ENCODE measurements around the gene ZBED5. TPM values are rescaled to one million over a fixed set of nuclear protein-coding genes. Genes with fewer than 3 reads are reported as not detected.
"Not testable (repeated sequence)": the region's sequence is repeated elsewhere in the genome, so short reads cannot be mapped to it uniquely, and the experiment has no call there.

Gene ZBED5
- total RNA-seq, 4 donors from 2014 or later: 24.6 to 82.7 (median 61.0) TPM

DNA sequence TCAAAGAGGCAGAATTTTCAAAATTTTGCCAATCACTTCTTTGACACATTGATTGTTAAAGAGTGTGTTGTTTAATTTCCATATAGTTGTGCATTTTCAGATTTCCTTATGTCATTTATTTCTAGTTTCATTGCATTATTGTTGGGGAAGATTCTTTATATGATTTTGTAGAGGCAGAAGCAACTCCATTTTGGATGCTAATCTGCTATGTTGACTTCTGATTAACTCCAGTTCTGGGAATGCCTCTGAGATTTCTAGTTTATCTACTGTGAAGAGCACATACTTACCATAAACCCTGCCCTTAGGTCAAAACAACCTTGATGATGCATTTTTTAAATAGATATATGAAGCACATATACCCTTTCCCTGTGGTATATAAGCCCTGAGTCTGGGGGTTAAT lies 29.5 kb upstream of the ZBED5 start:
- no peak for DNase-seq
- no peaks in the 10 kb centered on the region for H3K27me3 ChIP-seq
- H3K4me3 ChIP-seq: no peak overlapping the region
- intact Hi-C loops (cut with DNase I; ENCODE audit: low total_unique reads): no loop called here
- TF ChIP-seq, protein P1, sequence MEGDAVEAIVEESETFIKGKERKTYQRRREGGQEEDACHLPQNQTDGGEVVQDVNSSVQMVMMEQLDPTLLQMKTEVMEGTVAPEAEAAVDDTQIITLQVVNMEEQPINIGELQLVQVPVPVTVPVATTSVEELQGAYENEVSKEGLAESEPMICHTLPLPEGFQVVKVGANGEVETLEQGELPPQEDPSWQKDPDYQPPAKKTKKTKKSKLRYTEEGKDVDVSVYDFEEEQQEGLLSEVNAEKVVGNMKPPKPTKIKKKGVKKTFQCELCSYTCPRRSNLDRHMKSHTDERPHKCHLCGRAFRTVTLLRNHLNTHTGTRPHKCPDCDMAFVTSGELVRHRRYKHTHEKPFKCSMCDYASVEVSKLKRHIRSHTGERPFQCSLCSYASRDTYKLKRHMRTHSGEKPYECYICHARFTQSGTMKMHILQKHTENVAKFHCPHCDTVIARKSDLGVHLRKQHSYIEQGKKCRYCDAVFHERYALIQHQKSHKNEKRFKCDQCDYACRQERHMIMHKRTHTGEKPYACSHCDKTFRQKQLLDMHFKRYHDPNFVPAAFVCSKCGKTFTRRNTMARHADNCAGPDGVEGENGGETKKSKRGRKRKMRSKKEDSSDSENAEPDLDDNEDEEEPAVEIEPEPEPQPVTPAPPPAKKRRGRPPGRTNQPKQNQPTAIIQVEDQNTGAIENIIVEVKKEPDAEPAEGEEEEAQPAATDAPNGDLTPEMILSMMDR (IDR thresholded peaks at IDR 0.05): no peak
- no peak for TF ChIP-seq POLR2A (IDR thresholded peaks at IDR 0.05)
- no peaks in the 10 kb centered on the region for H3K36me3 ChIP-seq
- H3K27ac ChIP-seq: no peak overlapping the region
- H3K9me3 ChIP-seq: no peaks in the 10 kb centered on the region
- no peaks in the 10 kb centered on the region for H3K4me1 ChIP-seq

DNA sequence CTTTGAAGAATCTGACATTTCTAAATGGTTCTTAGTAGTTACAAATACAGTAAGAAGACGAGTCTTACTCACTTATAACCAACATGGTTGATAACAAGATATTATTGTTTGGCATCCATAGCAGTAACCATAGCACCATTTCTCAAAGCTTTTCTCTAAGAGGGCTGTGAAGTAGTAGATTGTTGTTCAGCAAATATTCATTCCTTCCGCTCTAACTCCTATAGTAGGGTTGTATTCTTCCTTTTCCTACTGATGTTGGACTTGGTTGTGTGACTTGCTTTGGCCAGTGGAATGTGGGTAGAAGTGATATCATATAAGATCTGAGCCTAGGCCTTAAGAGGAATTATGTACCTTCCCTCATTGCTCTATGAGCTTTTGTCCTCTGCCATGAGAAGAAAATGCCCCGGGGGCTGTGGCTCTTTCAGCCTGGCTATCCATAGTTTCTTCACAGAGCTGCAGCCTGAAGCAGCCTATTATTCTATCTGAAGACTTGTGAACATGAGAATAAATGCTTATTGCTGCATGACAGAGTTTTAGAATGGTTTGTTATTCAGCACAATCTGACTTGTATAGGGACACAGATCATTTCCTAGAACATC lies 28.9 kb upstream of the ZBED5 start:
- no peak overlapping the region for H3K4me3 ChIP-seq
- intact Hi-C loops (cut with DNase I; ENCODE audit: low total_unique reads): no loop called here
- no peaks in the 10 kb centered on the region for H3K4me1 ChIP-seq
- TF ChIP-seq, protein P1 (IDR thresholded peaks at IDR 0.05): no peak
- no peak for TF ChIP-seq POLR2A (IDR thresholded peaks at IDR 0.05)
- H3K36me3 ChIP-seq: no peaks in the 10 kb centered on the region
- H3K27ac ChIP-seq: no peak overlapping the region
- H3K27me3 ChIP-seq: no peaks in the 10 kb centered on the region
- H3K9me3 ChIP-seq: no peaks in the 10 kb centered on the region
- no peak for DNase-seq

DNA sequence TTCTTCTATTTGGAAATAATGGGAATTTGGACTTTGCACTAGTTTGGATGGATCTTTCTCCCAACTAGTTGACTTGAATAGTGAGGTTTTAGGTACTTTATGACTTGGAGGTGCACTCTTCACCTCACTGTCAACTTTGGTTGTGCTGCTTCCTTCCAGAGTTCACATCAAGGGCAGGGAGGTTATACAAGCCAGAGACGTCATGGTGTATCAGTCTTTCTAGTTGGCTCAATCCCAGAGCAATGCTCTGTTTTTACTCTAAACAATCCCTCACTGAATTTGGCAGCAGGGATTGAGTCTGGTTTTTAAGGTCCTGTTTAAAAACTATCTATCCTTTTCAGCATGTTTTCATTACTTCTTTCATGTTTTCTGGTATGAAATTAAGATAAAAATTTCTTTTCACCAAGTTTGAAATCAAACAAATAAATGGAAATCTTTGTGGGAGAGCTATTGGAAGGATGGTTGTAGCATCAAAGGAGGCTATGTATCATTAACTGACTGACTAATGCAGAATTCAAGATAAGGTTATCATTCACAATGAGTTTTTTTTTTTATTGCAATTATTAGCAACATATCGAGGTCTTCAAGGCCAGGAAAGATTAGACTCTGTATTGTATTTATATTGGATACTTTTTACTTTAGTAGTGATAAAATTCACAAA lies 28.0 kb upstream of the ZBED5 start:
- H3K4me3 ChIP-seq: no peak overlapping the region
- no peaks in the 10 kb centered on the region for H3K4me1 ChIP-seq
- intact Hi-C loops (cut with DNase I; ENCODE audit: low total_unique reads): no loop called here
- H3K9me3 ChIP-seq: no peaks in the 10 kb centered on the region
- no peak for DNase-seq
- H3K27ac ChIP-seq: no peak overlapping the region
- TF ChIP-seq, protein P1 (IDR thresholded peaks at IDR 0.05): no peak
- TF ChIP-seq POLR2A (IDR thresholded peaks at IDR 0.05): no peak
- no peaks in the 10 kb centered on the region for H3K36me3 ChIP-seq
- no peaks in the 10 kb centered on the region for H3K27me3 ChIP-seq

DNA sequence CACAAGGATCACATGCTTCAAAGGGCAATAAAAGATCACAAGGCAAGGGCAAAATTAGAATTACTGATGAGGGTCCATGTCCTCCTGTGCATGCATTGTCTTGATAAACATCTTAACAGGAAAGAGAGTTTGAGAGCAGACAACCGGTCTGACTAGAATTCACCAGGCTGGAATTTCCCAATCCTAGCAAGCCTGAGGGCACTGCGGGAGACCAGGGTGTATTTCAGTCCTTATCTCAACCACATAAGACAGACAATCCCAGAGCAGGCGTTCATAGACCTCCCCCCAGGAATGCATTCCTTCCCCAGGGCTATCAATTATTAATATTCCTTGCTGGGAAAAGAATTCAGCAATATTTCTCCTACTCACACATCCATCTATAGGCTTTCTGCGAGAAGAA lies 26.4 kb upstream of the ZBED5 start:
- intact Hi-C loops (cut with DNase I; ENCODE audit: low total_unique reads); H3K4me3 ChIP-seq; H3K27me3 ChIP-seq; H3K9me3 ChIP-seq; H3K4me1 ChIP-seq; H3K36me3 ChIP-seq; DNase-seq; H3K27ac ChIP-seq: not testable (repeated sequence)

DNA sequence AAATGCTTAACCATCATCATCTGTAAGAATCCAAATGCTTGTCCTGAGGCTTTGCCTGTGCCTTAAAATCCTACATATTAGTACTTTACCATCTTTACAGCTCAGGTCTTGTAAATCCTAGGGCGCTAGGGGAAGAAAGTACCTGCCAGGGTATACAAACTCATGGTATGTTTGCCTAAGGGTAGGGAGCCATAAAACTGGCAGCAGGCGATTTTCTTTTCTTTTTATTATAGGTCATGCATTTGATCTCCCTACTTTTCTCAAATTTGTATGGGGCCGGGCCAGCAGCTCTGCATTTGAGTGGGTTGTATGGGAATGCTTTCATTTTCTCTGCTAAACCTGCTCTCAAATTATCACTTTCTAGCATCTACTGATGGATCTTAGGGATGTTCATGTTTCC lies 24.0 kb upstream of the ZBED5 start:
- no peak for DNase-seq
- no peak overlapping the region for H3K4me3 ChIP-seq
- no peaks in the 10 kb centered on the region for H3K36me3 ChIP-seq
- H3K9me3 ChIP-seq: no peaks in the 10 kb centered on the region
- TF ChIP-seq, protein P1 (IDR thresholded peaks at IDR 0.05): no peak
- TF ChIP-seq POLR2A (IDR thresholded peaks at IDR 0.05): no peak
- H3K27ac ChIP-seq: no peak overlapping the region
- no peaks in the 10 kb centered on the region for H3K4me1 ChIP-seq
- no peaks in the 10 kb centered on the region for H3K27me3 ChIP-seq
- intact Hi-C loops (cut with DNase I; ENCODE audit: low total_unique reads): no loop called here
